HG02588 (cell line): ENCODE data around the gene DCAF7.

Experiments used
- ATAC-seq: cut with Tn5 transposase; IDR thresholded peaks from one replicate; pipeline ENCODE4 v1.9.1; 2021; ENCODE audit warnings: mild to moderate bottlenecking, moderate library complexity; ENCODE audit not compliant: unreplicated experiment

Gene DCAF7

GRCh38 chr17:63549946-63550816 lies at the start of gene DCAF7:
Gene DCAF7, plus strand, starts transcription at chr17:63550477. Its CDS starts 201 bp downstream, at chr17:63550678.
- ATAC-seq = peak; percentile 94

GRCh38 chr17:63500543-63501390 lies 49.5 kb upstream of the DCAF7 start:
- no peak for ATAC-seq

DNA sequence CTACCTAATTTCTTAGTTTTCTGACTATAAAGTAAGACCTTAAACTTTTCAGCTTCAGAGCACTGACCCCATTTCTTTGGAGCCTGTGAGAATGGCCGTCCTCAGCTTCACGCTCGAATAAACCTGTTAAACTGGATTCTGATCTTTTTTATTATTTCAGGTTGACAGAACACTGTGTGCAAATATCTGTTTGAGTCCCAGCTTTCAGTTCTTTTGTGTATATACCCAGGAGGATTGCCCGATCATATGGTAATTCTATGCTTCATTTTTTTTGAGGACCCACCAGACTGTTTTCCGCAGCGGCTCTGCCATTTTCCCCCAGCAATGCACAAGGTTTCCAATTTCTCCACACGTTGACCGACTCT lies 47.0 kb upstream of the DCAF7 start:
- ATAC-seq = no peak

GRCh38 chr17:63504261-63504660 lies 46.0 kb upstream of the DCAF7 start:
- no peak for ATAC-seq

- ATAC-seq = no peak
Measured at GRCh38 chr17:63505341-63505740, 44.9 kb upstream of the DCAF7 start.

DNA sequence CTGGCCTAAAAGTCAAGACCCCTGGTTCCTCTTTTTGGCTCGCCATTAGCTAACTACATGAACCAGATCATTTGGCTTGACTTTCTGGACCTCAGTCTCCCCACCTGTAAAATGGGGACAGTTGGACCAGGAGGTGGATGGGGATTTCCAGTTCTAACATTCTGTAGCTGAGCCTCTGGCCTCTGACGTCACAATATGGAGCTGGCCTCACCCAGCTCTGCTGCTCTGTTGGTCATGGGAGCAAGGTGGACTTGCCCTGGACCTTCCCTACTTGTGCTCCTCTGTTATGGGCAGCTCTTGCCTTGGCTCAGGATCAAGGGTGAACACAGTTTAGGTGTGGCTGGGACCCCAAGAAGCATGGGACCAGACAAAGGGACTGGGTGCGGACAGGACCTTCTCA lies 43.6 kb upstream of the DCAF7 start:
- ATAC-seq = no peak

DNA sequence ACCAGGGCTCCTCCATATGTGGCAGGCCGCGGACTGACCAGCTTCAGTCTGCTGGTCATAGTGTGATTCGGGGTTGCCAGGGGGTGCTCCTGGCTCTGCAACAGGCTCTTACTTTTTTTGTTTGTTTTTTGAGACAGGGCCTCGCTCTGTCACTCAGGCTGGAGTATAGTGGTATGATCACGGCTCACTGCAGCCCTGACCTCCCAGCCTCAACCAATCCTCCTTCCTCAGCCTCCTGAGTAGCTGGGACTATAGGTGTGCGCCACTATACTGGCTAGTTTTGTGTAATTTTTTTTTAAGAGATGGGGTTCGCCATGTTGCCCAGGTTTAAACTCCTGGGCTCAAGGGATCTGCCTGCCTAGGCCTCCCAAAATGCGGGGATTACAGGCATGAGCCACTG lies 38.9 kb upstream of the DCAF7 start:
- no peak for ATAC-seq

GRCh38 chr17:63512388-63512787 lies 37.9 kb upstream of the DCAF7 start:
- no peak for ATAC-seq

- no peak for ATAC-seq
Measured at GRCh38 chr17:63512896-63513644, 37.2 kb upstream of the DCAF7 start.

GRCh38 chr17:63514477-63514876 lies 35.8 kb upstream of the DCAF7 start:
- ATAC-seq = no peak

DNA sequence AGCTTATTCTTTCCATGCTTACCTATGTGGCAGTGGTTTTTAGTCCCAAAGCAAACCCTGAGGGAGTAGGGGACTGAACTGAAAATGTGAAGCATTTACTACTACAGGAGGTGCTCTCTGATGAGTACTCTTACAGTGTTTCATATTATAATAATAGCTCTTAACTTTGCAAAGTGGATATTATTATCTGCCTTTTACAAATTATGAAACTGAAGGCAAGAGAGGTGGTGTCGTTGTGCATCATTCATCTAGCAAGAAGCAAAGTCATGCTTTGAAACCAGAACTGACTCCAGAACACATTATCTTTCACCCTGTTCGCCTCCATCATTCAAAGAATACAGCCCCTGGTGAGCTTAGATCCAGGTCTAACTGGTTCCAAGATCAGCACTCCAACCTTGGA lies 35.3 kb upstream of the DCAF7 start:
- ATAC-seq = no peak

- ATAC-seq = no peak
Measured at GRCh38 chr17:63515426-63515825, 34.9 kb upstream of the DCAF7 start.

GRCh38 chr17:63516910-63517824 lies 33.1 kb upstream of the DCAF7 start:
- ATAC-seq = no peak

DNA sequence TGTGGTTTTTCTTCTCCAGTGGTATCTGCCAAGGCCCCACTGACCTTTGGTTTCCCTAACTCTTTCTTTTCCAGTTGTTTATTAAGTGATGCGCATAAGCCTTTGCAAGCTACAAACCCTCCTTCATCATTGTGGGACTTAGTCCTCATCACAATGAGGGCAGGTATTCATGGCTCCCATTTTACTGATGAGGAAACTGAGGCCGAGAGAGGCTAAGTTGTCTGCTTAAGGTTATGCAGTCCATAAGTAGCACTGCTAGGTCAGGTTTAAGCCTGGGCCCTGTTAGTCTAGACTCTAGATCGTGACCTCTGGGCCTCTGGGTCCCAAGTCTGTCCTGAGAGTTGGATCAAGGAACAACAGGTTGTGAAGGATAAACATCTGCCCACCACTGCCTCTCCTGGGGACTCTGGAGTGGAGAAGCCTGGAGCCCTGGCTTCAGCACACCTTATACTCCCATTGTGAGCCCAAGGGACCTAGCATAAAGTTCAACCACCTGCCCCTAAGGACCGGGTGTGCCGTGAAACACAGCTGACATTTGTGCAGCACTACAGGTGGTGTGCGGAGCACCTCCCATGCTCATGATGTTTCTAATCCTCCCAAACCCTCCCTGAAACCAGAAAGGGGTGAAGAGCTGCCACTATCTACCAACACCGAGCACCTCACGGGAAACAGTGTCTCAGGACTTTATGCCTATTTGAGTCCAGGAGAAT lies 32.3 kb upstream of the DCAF7 start:
- no peak for ATAC-seq

GRCh38 chr17:63519116-63519881 lies 31.0 kb upstream of the DCAF7 start:
- ATAC-seq = no peak

DNA sequence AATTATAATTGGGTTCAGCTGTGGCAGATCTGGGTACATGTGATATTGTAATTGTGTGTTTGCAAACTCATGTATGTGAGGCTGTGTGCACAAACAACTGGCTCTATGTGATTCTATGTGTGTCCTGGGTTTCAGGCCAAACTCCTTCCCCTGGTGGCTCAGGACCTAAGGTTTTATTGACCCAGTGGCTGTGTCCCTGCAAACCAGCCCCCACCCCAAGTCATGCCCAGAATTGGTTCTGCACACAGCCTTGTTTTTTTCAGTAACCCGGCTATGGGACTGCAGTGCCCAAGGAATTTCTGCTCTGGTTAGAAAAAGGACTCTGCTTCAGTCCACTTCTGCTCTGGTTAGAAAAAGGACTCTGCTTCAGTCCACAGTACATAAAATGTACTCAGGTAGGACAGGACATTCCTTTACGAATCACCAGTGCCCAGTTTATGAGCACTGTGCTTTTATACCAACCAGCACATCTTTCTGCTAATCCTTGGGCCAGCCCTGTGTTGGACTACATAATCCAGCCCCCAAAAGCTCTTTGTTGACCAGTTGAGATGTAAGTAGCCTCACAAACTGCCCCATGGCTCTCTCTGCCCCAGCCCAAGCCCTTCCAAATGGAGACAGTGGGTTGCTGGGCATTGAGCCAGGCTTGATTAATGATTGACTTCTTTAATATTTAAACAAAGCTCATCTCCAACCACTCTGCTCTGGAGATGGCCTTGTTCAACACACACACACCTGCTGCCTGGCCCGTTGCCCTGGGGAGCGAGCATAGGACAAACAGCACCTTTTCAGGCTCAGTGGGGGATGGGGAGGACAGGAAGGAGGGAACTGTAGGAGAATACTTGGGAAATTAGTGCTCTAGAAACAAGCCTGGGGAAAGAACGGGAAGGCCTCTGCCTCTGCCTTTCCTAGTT lies 30.1 kb upstream of the DCAF7 start:
- no peak for ATAC-seq

DNA sequence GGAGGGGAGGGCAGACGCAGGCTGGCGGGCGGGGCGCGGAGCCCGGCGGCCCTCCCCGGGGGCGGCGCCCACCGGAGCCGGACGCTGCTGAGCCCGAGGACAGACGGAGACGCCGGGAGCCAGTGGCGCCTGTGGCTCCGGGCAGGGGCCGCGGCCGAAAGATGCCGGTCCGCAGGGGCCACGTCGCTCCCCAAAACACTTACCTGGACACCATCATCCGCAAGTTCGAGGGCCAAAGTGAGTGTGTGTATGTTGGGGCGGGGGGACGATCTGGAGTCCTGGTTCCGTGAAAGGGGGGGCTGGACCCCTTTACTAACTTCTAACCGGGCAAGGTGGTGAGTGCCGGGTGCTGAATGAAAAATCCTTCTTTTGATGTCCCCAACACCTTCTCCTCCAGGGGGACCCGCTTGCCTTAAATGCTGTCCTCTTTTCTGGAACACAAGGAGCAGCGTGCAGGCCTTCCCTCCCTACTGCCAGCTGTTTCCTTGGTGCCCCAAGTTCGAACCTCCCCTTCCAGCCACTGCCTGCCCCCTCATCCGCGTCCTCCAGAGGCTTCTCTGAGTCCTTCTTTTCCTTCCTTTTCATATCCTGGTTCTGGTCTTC lies 26.9 kb upstream of the DCAF7 start, which contains the start of gene KCNH6:
Gene KCNH6, plus strand, starts transcription at position 106 of the 603 bp plus-strand sequence. Its CDS starts 56 bp downstream, at position 162.
- no peak for ATAC-seq
